Psoas muscle (tissue), 8 donors: ENCODE measurements around the gene ZNF445. TPM values are rescaled to one million over a fixed set of nuclear protein-coding genes. Genes with fewer than 3 reads are reported as not detected.

Experiments used
- ATAC-seq, 4 donors: fragments of 200-7000 bp; cut with Tn5 transposase; one replicate each; pipeline ENCODE4 v1.9.1; 2020; ENCODE audit warnings: moderate library complexity in 3 of 4, mild to moderate bottlenecking in 2 of 4
- DNase-seq, 2 donors: peaks; one replicate each; pipeline ENCODE4 v3.0.0-alpha.2; 2020
- H3K27ac ChIP-seq: fragments of 200-600 bp; one replicate; pipeline ENCODE4 v1.8.0; 2022
- H3K27me3 ChIP-seq, 3 donors: fragments of 200-600 bp in 1 of 3; one replicate each; pipeline versions ENCODE4 v1.6.1 to v1.8.0; 2013 to 2022; ENCODE audit warnings: low read length in 2 of 3, mild to moderate bottlenecking in 2 of 3, moderate library complexity in 1 of 3; ENCODE audit not compliant: insufficient read depth in 3 of 3
- H3K36me3 ChIP-seq, 2 donors: fragments of 200-600 bp in 1 of 2; one replicate each; pipeline versions ENCODE4 v1.6.1 to v1.8.0; 2013 to 2022; ENCODE audit warnings: low read depth in 1 of 2, mild to moderate bottlenecking in 1 of 2, moderate library complexity in 1 of 2; ENCODE audit not compliant: insufficient read depth in 1 of 2
- H3K4me1 ChIP-seq: fragments of 200-600 bp; one replicate; pipeline ENCODE4 v1.8.0; 2022
- H3K4me3 ChIP-seq: fragments of 200-600 bp; one replicate; pipeline ENCODE4 v1.8.0; 2022; ENCODE audit warnings: mild to moderate bottlenecking
- H3K9me3 ChIP-seq: fragments of 200-600 bp; one replicate; pipeline ENCODE4 v1.8.0; 2022
- CTCF ChIP-seq: fragments of 200-600 bp; IDR thresholded peaks from one replicate; pipeline ENCODE4 v1.8.0; 2022; ENCODE audit warnings: antibody characterized with exemption
- WGBS, 3 donors: extraction: QIAGEN DNeasy Blood & Tissue Kit; methylation state at CpG; one replicate each; pipeline versions ENCODE4 v1.1.6 to v1.1.7; 2013; 5-methylcytosine and 5-hydroxymethylcytosine counted together
- intact Hi-C, 2 donors: fragments of 100-400 bp; cut with DNase I; formaldehyde crosslinking; loops; one replicate each; pipeline versions ENCODE4 v1.11.0 to v1.14.2; 2022
- polyA plus RNA-seq, 3 donors: library from polyadenylated mRNA; stranded (reverse); fragments of 200-250 nt; gene quantifications; one replicate each; pipeline ENCODE4 v1.2.3, GENCODE V29; 2013
- total RNA-seq, 4 donors: library from RNA; stranded (reverse); fragmentation: NEBNext Ultra II Directional in 2 of 4; extraction: Animal tissue kit (Norgen Biotek cat#: 25700) in 2 of 4; gene quantifications; one replicate each; pipeline versions ENCODE4 v1.2.1 to v1.2.4, GENCODE V29; 2021 to 2023
- donor health status: healthy with polysubstance abuse.
- donor health status: DM: no; HTN: no; CAD: no; lungs with moderate emphysema.
- donor health status: Bipolar disorder and iron deficiency.
- donor health status: healthy.
- donor health status: DM: yes; HTN: yes; CAD: no.
- donor health status: DM: no; HTN: no; CAD: no.
- donor health status: DM: no; HTN: no; CAD: no.
- donor health status: DM: yes; HTN: yes; CAD: no.

Gene ZNF445
- total and polyA plus RNA-seq, 7 donors, result 1.6 to 16.8 (median 8.0) TPM

- Histone ChIP-seq H3K27ac (no peak overlapping the region), H3K9me3 (no peaks in the 10 kb centered on the region), H3K27me3 (no peaks in the 10 kb centered on the region), H3K4me3 (no peak overlapping the region), H3K4me1 (no peaks in the 10 kb centered on the region), H3K36me3 (no peaks in the 10 kb centered on the region)
- intact Hi-C loops, result no loop called here
- ATAC-seq (no peak), DNase-seq (no peak)
- TF ChIP-seq CTCF, result no peak
- WGBS, 3 donors, result 77 to 82% (median 81%) methylated on average over 9 to 11 of the region's 11 CpGs
Measured at GRCh38 chr3:44414517-44415090, 62.9 kb downstream of the ZNF445 start.

DNA sequence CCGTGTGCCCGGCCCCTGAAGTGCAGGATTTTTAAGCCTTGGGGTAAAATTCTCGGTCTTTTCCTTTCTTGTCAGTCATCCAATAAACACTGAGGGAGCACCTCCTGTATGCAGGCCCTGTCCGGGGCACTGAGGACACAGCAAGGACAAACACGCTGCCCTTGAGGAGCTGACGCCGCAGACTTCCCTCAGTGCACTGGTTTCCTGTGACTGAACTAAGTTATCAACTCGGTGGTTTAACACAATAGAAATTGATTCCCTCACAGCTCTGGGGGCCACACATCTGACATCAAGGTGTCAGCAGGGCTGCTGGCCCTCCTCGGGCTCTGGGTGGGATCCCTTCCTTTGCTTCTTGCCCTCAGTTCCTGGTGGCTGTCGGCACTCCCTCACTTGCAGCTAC is 65.1 kb downstream of the ZNF445 start:
- ATAC-seq (no peak), DNase-seq (no peak)
- no peaks in the 10 kb centered on the region for H3K4me1 ChIP-seq
- intact Hi-C loops, result no loop called here
- WGBS, 3 donors, result 68 to 75% (median 70%) methylated on average over 10 of the region's 10 CpGs
- H3K36me3 ChIP-seq, result peaks cover 0 to 4% of the 10 kb centered on the region in 2 donors
- H3K27ac ChIP-seq, result no peak overlapping the region
- no peaks in the 10 kb centered on the region for H3K27me3 ChIP-seq
- H3K4me3 ChIP-seq, result no peak overlapping the region
- no peak for TF ChIP-seq CTCF
- no peaks in the 10 kb centered on the region for H3K9me3 ChIP-seq

DNA sequence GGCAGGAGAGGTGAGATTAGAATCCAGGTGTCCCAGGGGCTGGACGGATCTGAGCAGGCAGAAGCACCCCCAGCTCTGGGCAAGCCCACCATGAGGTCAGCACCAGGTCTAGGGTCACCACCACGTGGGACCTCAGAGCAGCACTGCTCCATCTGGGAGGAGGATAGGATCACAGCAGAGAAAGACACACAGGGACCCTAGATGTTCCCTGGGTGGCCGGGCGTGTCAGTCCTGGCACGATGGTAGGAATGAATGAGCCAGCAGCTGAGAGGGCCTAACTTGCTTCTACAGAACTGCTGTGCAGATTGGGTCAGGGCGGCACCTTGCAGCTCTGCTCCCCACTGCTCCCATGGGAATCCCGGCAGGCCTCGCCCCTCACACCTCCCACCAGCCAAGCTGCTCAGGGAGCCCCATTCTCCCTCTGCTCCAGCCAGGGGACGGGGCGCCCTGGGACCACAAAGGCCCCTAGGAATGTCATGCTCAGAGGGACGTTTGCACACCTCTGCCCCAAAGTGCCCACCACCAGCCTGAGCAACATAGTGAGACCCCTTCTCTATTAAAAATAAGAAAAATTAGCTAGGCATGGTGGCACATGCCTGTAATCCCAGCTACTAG is 66.3 kb downstream of the ZNF445 start:
- Histone ChIP-seq H3K4me1 (no peaks in the 10 kb centered on the region), H3K9me3 (no peaks in the 10 kb centered on the region), H3K4me3 (no peak overlapping the region), H3K36me3 (peaks cover 0 to 8% of the 10 kb centered on the region in 2 donors), H3K27ac (no peak overlapping the region), H3K27me3 (no peaks in the 10 kb centered on the region)
- intact Hi-C loops, result no loop called here
- ATAC-seq (no peak), DNase-seq (no peak)
- 77 to 85% (median 78%) methylated on average over 11 of the region's 11 CpGs for WGBS, 3 donors
- TF ChIP-seq CTCF, result no peak

DNA sequence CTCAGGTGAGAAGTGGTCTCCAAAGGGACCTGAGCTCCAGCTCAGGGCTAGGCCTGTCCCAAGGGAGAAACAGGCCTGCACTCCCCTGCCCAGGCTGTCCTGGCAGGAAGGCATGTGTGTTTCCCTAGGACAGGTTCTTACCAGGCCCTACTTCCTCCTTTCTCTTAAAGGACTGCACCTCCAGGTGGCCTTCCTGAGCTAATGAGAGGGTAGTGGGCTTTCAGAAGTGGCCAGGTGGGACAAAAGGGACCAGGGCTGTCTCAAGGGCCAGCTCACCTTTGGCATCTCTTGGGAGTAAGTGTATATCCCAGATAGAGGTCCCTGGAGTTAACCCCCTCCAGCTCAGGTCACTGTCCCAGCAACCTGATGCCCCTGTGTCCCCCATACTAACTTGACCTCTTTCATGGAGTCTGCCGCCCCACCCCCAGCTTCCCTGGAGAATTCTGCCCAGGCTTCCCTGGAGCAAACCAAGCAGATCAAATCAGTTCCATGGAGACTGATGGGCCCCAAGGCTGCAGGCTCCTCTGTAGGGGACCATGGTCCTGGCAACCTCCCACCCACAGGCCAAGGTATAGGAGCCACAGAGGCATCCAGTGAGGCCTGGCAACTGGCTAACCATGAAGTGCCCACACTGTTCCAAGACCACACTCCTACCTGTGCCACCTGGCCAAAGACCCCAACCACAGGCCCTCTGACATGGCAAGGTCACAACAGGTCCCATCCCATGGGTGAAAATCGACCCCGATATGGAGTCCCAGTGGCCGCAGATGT is 67.6 kb downstream of the ZNF445 start:
- no peak overlapping the region for H3K4me3 ChIP-seq
- intact Hi-C loops, result no loop called here
- H3K27ac ChIP-seq, result no peak overlapping the region
- DNase-seq (no peak), ATAC-seq (no peak)
- H3K27me3 ChIP-seq, result no peaks in the 10 kb centered on the region
- no peaks in the 10 kb centered on the region for H3K4me1 ChIP-seq
- no peaks in the 10 kb centered on the region for H3K9me3 ChIP-seq
- peaks cover 0 to 8% of the 10 kb centered on the region in 2 donors for H3K36me3 ChIP-seq
- 71 to 94% (median 83%) methylated on average over 4 of the region's 4 CpGs for WGBS, 3 donors
- no peak for TF ChIP-seq CTCF
